Measurements from ENCODE around the gene LRRC2. TPM values are rescaled to one million over a fixed set of nuclear protein-coding genes. Genes with fewer than 3 reads are reported as not detected.
"Not testable (repeated sequence)": the region's sequence is repeated elsewhere in the genome, so short reads cannot be mapped to it uniquely, and the experiment has no call there.

Gene LRRC2
- total RNA-seq, 1 donor from 2014 or later = 0.15 TPM

DNA sequence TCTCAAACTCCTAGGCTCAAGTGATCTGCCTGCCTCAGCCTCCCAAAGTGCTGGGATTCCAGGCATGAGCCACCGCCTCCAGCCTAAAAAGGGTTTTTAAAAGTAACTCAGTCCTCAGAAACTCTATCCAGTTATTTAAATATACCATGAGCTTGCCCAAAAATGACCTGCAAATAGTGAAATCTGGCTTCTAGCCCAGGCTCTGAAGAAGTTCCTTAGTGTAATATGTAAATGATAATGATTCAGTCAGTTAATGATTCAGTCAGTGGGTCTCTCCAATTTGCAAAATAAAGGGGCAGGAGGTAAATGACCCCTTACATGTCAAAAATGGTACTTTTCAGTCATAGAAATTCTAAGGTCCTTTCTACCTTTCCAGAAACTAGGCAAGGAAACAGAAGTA is 28.8 kb downstream of the LRRC2 start:
- intact Hi-C loops (cut with micrococcal nuclease) = loop anchor here (5.0 kb wide), 2 partner anchors 330 to 545 kb away; partner anchors contain the start of gene CCR1

DNA sequence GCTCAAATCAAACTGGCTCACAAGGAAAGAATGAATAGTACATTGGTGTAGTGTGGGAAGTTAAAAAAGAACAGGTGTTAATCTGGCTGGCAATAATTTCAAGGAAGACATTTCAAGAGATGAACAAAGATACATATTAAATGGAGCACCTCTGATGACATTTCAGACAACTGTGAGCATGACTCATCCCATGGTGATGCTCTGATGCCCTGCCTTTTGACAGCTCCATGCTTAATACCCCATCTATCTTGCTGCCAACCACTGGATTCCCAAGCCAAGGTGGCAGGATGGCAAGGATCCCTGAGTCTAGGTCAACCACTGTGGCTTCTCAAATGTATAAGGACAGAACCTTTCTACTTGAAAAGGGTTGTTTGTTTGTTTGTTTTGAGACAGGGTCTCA is 29.3 kb downstream of the LRRC2 start:
- intact Hi-C loops (cut with micrococcal nuclease) = loop anchor here (5.0 kb wide), 2 partner anchors 329 to 544 kb away; partner anchors contain the start of gene CCR1

DNA sequence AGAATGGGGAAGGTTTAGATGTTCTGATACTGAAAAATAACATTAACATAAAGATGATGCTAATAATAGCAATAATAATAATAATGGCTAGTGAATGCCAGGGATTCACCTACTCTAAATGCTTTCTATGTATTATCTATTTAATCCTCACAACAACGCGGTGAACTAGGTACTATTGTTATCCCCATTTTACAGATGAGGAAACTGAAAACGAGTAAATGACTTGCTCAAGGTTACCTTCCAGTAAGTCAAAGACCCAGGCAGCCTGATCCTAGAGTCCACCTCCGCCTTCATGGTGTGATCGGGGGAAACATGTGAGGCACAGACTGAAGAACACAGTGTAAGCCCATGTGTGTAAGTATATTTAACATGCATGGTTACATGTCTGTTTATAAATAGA is 30.4 kb downstream of the LRRC2 start:
- intact Hi-C loops (cut with micrococcal nuclease) = loop anchor here (5.0 kb wide), 2 partner anchors 328 to 543 kb away; partner anchors contain the start of gene CCR1

DNA sequence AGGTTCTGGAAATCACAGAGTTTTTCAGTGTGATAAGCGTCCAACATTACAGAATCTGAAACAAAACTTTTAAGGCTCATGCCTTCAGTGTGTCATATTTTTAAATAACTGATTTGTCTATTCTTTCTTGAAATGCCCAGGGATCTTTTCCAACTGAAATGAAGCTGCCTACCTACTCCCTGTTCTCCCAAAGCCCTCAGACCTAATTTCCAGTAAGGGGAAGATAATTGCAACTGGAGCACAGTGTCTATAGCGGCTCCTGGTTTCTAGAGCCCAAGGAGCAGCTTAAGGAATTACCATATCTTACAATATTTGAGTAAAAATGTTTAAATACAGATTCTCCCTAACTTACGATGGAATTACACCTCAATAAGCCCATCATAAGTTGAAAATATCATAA is 33.0 kb downstream of the LRRC2 start:
- intact Hi-C loops (cut with micrococcal nuclease) = no loop called here

DNA sequence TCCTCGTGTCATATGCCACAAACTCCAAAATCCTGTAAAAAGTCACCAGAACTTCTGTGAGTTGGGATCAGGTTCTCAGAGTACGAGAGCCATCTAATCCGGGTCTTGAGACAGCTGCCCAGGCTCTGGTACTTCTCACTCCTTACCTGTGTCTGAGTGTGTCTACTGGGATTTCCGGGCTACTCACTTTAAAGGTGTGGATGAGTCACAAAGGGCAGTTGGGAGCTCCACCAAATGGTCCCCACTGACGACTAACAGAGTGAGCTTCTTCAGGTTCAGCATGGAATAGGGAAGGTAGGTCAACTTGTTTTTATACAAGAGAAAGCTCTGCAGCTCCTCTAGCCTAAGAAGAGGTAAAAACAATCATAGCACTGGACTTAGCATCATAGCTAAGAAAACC is 38.9 kb downstream of the LRRC2 start:
- intact Hi-C loops (cut with micrococcal nuclease) = no loop called here

DNA sequence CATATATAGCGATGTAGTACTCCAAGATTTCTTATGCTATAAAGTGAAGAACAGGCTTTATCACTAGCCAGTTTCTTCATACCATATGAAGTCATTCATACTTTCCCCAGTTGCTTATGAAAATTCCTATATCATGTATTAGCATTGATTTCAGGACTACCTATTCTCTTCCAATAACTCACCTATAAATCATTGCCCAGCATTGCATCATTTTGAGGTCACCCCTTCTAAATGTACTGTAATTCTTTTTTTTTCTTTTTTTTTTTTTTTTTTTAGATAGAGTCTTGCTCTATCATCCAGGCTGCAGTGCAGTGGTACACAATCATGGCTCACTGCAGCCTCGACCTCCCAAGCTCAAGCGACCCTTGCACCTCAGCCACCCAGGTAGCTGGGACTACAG is 41.3 kb downstream of the LRRC2 start:
- intact Hi-C loops (cut with micrococcal nuclease) = no loop called here

DNA sequence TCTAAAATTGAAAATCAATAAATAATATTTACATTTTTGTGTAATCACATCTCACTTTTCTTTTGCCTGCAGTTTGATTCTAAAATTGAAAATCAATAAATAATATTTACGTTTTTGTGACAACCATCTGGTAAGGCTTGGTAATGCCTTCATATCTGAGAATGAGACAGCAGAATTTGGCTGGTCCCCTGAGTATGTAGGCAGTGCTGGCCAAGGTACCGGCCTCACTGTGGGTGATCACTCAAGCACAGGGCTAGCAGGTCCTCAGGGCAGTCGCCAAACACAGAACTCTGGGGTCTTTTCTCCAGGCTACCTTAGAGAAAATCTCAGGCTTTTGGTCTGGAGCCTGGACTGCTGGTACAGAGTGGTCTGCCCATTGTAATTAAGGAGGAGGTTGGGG is 42.1 kb downstream of the LRRC2 start:
- intact Hi-C loops (cut with micrococcal nuclease) = no loop called here

DNA sequence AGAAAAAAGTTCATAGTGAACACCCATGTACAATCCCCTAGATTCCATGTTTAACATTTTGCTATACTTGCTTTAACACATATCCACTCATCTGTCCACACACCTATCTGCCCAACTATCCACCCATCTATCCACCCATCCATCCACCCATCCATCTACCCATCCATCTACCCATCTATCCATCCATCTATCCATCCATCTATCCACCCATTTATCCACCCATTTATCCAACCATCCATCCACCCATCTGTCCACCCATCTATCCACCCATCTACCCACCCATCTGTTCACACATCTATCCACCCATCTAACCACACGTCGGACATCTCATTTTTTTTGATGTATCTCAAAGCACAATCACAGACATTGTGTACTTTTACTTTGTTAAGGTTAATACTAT is 42.5 kb downstream of the LRRC2 start:
- intact Hi-C loops (cut with micrococcal nuclease) = no loop called here

DNA sequence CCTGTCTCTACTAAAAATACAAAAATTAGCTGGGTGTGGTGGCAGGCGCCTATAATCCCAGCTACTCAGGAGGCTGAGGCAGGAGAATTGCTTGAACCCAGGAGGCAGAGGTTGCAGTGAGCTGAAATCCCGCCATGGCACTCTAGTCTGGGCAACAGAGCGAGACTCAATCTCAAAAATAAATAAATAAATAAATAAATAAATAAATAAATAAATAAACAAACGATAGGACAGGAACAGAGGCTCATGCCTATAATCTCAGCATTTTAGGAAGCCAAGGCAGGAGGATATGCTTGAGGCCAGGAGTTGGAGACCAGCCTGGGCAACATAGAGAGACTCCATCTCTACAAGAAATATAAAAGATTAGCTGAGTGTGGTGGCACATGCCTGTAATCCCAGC is 43.9 kb downstream of the LRRC2 start:
- intact Hi-C loops (cut with micrococcal nuclease) = not testable (repeated sequence)

DNA sequence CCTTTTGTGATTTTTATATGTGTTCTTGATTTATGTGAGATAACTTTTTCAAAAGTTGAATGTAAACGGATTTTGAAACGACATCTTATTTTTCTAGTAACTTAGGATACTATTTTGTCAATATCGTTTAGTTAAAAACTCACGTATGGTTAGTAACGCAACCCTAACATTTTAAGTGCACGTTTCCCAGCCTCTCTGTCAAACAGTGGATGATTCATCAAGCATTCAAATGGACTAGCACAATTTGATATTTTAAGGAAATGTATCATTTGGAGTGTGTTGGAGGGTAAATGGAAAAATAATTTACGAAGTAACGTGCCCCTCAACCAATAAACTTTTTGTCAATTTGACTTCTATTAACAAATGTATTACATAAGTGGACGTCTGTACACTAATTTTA is 45.0 kb downstream of the LRRC2 start:
- intact Hi-C loops (cut with micrococcal nuclease) = no loop called here

DNA sequence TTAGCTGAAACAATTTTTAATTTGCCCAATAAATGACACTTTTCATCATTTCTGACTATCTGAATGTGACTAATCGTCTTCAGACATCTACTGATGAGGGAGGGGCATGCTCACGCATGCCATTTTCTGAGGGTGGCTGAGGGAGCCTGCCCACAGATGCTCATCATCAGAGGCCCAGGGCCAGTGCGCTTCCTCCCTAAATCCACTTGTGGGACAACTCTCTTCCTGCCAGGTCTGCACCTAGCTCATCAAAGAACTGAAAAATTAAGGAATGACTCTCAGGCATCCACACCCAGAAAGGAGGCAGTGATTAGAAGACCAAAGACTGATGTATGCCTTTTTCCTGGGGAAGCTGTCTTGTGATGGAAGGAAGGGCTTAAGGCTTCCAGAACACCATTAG is 45.6 kb downstream of the LRRC2 start:
- intact Hi-C loops (cut with micrococcal nuclease) = no loop called here

DNA sequence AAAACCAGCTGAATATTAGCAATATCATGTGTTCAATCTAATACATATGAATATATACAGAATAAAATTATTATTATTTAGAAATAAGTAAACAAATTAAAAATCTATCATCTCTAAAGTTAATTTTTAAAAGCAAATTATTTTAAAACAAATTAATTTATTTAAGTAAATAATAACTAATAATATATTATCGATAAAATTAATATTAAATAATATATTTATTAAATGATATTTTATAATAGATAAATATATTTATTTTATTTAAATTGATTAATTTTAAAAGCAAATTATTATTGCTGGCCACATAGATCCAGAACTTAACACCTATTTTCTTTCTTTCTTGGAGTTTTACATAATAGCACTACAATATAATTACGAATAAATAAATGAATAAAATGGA is 46.1 kb downstream of the LRRC2 start:
- intact Hi-C loops (cut with micrococcal nuclease) = no loop called here

DNA sequence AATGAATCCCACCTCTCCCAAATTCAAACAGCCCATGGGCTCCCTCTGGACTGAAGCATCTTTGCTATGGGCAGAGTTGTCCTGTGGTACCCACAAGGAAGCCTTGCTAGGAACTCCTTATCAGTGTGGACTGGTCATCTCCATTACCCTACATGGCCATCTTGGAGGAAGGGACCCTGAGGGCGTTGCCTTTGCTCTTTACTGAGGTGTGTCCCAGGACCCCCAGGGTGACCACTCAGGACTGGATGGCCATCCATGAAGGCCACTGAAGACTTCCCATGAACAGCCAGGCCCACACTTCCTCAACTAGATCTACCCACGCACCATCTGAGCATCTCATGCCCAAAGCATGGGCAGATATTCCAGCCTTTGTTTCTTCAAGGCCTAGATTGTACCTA is 48.3 kb downstream of the LRRC2 start:
- intact Hi-C loops (cut with micrococcal nuclease) = no loop called here

DNA sequence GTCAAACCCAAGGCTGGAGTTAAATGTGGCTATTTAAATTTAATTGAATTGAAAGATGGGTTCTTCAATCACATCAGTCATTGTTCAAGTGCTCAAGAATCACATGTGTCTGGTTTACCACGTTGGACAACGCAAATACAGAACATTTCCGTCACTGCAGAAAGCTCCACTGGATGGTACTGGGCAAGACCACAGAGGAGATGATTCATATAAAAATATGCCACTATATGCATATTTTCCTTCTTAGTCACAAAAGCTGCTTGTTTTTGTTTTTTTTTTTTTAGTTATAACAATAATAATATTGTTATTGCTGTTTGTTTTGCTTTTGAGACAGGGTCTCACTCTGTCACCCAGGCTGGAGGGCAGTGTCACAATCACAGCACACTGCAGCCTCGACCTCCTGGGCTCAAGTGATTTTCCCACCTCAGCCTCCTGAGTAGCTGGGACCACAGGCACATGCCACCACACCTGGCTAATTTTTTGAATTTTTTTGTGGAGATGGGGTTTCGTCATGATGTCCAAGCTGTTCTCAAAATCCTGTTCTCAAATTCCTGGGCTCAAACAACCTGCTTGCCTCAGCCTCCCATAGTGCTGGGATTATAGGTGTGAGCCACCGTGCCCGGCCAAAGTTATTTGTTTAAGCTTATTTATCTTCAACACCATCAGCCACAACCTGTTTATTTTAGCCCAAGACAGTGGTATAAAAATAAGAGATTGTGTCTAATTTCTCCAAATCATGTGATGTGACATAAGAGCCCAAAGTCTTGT is 48.9 kb downstream of the LRRC2 start:
- intact Hi-C loops (cut with micrococcal nuclease) = no loop called here

DNA sequence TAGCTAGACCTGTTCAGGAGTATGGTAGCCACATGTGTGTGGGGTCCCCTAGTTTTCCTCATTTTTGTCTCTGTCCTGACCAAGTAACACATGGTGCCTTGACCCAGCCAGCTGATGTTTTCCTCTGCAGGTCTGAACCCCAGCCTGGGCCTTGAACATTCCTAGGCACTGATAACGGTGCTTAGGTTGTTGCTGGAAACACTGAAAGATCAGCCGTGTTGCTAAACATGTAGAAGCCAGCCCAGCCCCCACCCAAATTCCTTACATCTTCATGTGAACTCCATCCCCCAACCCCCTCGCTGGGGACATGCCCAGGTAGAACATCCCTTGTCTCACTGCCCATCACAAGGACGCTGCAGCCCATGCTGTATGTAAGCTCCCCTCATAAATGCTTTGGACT is 49.6 kb downstream of the LRRC2 start:
- intact Hi-C loops (cut with micrococcal nuclease) = no loop called here

DNA sequence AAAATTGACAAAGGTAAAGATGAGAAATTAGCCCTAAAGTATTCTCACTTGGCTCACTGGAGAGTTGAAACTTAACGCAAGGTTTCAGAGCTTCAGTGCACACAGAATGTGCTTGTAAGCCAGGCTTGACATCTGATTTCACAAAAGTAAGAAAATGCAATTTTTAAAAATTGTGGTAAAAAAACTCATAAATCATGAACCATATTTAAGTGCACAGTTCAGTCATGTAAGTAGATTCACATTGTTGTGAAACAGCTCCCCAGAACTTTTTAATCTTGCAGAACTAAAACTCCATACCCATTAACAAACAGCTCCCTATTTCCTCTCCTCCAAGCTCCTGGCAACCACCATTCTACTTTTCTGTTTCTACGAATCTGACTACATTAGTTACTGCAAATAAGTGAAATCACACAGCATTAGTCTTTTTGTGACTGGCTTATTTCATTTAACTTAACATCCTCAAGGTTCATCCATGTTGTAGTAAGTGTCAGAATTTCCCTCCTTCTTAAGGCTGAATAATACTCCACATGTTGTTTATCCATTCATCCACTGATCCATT is 53.8 kb downstream of the LRRC2 start:
- intact Hi-C loops (cut with micrococcal nuclease) = no loop called here

DNA sequence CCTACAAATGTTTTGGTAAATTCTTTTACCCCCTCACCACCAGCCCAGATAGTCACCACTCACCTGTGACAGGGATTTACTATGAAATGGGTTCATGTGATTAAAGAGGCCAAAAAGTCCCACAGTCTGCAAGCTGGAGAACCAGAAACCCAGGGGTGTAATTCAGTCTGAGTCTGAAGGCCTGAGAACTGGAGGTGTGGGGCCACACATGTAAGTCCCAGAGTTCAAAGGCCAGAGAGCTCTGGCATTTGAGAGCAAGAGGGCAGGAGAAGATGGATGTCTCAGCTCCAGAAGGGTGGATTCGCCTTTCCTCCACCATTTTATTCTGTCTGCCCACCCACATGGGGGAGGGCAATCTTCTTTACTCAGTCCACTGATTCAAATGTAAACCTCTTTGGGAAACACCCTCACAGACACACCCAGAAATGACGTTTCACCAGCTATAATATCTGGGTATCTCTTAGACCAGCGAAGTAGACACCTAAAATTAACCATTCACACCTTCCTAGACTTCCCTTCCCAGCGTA is 56.4 kb downstream of the LRRC2 start:
- intact Hi-C loops (cut with micrococcal nuclease) = no loop called here

DNA sequence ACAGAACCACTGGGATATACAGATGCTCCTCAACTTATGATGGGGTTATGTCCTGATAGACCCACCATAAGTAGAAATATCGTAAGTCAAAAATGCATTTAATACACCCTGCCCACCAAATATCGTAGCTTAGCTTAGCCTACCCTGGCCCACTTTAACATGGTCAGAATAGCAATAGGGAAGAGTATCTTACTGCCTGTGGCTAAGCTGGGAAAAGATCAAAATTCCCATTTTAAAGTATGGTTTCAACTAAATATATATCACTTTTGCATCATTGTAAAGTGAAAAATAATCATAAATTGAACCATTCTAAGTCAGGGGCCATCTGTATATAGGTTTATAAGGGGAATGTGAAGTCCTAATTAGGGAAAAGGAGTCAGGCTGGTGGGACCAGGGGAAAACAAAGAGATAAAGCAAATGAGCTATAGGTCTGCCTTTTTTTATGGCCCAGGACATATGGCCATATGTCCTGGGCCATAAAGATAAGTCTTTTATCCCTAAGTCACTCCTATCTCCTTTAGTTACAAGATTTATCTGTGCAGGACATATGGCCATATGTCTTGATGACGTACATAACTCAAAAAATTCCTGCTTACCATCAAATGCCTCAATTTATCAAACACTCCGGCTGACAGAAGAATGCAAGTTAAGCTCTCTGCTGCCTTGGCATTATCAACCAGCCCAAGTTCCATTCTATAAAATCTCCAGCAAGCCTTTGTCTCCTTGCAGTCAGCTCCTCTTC is 57.1 kb downstream of the LRRC2 start:
- intact Hi-C loops (cut with micrococcal nuclease) = no loop called here

DNA sequence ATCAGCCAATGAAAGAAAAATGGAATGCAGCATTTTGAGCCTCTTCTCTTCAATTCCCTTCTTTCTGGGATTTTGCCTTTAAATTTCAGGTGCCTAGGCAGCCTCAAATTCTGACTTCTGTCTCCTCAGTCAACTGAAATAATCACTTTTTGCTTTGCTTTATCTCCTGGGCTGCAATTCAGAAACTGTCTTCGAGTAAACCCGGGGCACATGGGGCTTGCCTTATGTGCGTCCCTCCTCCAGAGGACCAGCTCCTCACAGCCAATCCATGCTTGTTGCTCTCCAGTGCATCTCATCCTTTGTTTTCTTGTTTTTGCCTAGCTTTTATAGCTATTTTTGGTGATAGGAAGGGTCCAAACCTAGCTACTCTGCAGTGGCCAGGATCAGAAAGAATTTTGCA is 59.6 kb downstream of the LRRC2 start:
- intact Hi-C loops (cut with micrococcal nuclease) = no loop called here

DNA sequence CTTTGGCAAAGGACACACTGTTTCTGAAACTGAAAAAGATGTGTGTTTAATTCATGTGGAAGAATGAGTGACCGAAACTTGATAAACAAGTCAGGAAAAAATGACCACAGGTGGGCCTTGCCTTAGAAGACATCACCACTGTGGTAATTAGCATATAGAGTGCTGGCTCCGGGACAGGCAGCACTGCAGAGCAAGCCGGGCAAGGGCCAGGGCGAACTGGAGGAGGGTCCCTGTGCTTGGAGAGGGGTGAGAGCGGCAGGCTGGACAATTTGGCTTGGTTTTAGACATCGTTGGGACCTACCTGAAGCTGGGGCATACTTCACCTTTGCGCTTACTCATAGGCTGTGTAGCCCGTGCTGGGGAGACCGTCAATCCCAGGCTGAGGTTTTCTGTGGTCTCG is 60.1 kb downstream of the LRRC2 start:
- intact Hi-C loops (cut with micrococcal nuclease) = no loop called here

DNA sequence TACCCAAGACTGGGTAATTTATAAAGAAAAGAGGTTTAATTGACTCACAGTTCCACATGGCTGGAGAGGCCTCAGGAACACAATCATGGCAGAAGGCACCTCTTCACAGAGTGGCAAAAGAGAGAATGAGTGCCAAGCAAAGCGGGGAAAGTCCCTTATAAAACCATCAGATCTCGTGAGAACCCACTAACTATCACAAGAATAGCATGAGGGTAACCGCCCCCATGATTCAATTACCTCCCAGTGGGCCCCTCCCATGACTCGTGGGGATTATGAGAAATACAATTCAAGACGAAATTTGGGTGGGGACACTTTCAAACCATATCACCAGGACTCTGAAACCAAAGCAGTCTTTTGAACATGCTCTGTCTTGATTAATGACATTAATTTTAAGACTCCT is 61.3 kb downstream of the LRRC2 start:
- intact Hi-C loops (cut with micrococcal nuclease) = no loop called here

DNA sequence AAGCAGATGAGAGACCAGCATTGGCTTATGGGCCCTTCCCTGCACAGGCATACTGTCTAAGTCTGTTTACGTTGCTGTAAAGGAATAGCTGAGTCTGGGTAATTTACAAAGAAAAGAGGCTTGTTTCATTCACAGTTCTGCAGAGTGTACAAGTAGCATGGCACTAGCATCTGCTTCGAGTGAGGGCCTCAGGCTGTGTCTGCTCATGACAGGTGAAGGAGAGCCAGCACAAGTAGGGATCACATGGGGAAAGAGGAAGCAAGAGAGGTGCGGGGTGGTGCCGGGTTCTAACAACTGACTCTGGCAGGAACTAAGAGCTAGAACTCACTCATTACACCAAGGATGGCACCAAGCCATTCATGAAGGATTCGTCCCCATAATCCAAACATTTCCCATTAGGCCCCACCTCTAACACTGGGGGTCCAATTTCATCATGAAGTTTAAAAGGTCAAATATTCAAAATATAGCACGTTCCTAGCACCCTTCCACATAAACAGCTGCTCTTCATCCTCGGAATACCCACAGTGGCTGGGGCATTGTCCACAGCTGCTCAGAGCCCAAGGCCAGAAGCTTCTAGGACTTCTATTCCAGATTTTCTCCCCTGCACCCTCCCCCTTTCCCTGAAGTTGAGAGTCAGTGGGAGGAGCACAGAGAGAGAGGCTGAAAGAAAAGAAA is 62.8 kb downstream of the LRRC2 start:
- intact Hi-C loops (cut with micrococcal nuclease) = no loop called here
